Brain microvascular endothelial cell (primary cell): ENCODE results near the gene OPRM1.
"Not testable (repeated sequence)": the region's sequence is repeated elsewhere in the genome, so short reads cannot be mapped to it uniquely, and the experiment has no call there.

ENCODE experiments used
- DNase-seq: peaks from one replicate; pipeline ENCODE4 v3.0.0-alpha.2; 2020
- H3K27ac ChIP-seq: fragments of 250-450 bp; sonication (Bioruptor Pico); 2 replicates; pipeline ENCODE4 v1.5.1; 2020; ENCODE audit warnings: mild to moderate bottlenecking, moderate library complexity
- H3K27me3 ChIP-seq: fragments of 250-450 bp; sonication (Bioruptor Pico); replicated peaks from 2 replicates; pipeline ENCODE4 v1.5.1; 2020; ENCODE audit warnings: mild to moderate bottlenecking
- H3K36me3 ChIP-seq: fragments of 250-450 bp; sonication (Bioruptor Pico); replicated peaks from 2 replicates; pipeline ENCODE4 v1.5.1; 2020; ENCODE audit warnings: mild to moderate bottlenecking
- H3K4me3 ChIP-seq: 2 replicates; pipeline ENCODE4 v1.5.1; 2011; ENCODE audit warnings: low read depth, mild to moderate bottlenecking, control low read depth, low read length, moderate library complexity
- CTCF ChIP-seq: IDR thresholded peaks from 2 replicates; pipeline ENCODE4 v1.5.1; 2011; ENCODE audit warnings: low read depth, mild to moderate bottlenecking, moderate library complexity, low read length, control low read depth, inconsistent platforms; ENCODE audit errors: missing control alignments
- in situ Hi-C: cut with HindIII; loops from 2 replicates; pipeline ENCODE4 v1.10.0; 2017; ENCODE audit warnings: low sequenced_read_pairs, low pct_ligation_motif_present

Gene OPRM1

DNA sequence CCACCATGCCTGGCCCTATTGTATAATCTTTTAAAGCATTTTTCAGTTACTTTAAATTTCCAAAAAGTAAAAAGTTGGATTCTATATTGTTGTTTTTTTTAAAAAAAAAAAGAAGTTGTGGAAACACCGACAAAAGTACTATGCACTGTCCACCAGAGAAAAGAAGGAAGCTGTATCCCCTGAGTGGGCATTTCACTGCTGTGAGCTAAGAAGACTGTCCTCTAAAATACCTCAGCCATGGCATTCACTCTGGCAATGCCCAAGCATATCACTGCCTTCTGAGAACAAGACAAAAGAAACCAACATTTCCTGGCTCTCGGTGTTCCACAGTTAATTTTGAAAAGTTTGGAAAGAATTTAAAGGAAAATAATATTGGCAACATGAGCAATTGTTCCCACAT lies 199.8 kb downstream of the OPRM1 start:
- no peak overlapping the region for H3K4me3 ChIP-seq
- in situ Hi-C loops = no loop called here
- H3K27ac ChIP-seq = no peak overlapping the region
- H3K27me3 ChIP-seq = no peaks in the 10 kb centered on the region
- no peak for TF ChIP-seq CTCF
- no peaks in the 10 kb centered on the region for H3K36me3 ChIP-seq
- no peak for DNase-seq

- Histone ChIP-seq H3K4me3 (no peak overlapping the region), H3K27ac (no peak overlapping the region), H3K27me3 (no peaks in the 10 kb centered on the region), H3K36me3 (no peaks in the 10 kb centered on the region)
- in situ Hi-C loops = no loop called here
- no peak for DNase-seq
- TF ChIP-seq CTCF = no peak
Observed at GRCh38 chr6:154239392-154239791, 200.4 kb downstream of the OPRM1 start.

- in situ Hi-C loops, H3K27me3 ChIP-seq, H3K4me3 ChIP-seq, H3K27ac ChIP-seq, H3K36me3 ChIP-seq: not testable (repeated sequence)
- peak; percentile 14 for DNase-seq
Observed at GRCh38 chr6:154241061-154241460, 202.0 kb downstream of the OPRM1 start.

GRCh38 chr6:154241581-154241980 lies 202.5 kb downstream of the OPRM1 start:
- in situ Hi-C loops = no loop called here
- no peak overlapping the region for H3K27ac ChIP-seq
- H3K4me3 ChIP-seq = no peak overlapping the region
- DNase-seq = no peak
- H3K36me3 ChIP-seq = no peaks in the 10 kb centered on the region
- TF ChIP-seq CTCF = no peak
- no peaks in the 10 kb centered on the region for H3K27me3 ChIP-seq

GRCh38 chr6:154242617-154243357 lies 203.7 kb downstream of the OPRM1 start:
- no peaks in the 10 kb centered on the region for H3K36me3 ChIP-seq
- DNase-seq = no peak
- TF ChIP-seq CTCF = no peak
- H3K4me3 ChIP-seq = no peak overlapping the region
- no peaks in the 10 kb centered on the region for H3K27me3 ChIP-seq
- in situ Hi-C loops = no loop called here
- no peak overlapping the region for H3K27ac ChIP-seq

DNA sequence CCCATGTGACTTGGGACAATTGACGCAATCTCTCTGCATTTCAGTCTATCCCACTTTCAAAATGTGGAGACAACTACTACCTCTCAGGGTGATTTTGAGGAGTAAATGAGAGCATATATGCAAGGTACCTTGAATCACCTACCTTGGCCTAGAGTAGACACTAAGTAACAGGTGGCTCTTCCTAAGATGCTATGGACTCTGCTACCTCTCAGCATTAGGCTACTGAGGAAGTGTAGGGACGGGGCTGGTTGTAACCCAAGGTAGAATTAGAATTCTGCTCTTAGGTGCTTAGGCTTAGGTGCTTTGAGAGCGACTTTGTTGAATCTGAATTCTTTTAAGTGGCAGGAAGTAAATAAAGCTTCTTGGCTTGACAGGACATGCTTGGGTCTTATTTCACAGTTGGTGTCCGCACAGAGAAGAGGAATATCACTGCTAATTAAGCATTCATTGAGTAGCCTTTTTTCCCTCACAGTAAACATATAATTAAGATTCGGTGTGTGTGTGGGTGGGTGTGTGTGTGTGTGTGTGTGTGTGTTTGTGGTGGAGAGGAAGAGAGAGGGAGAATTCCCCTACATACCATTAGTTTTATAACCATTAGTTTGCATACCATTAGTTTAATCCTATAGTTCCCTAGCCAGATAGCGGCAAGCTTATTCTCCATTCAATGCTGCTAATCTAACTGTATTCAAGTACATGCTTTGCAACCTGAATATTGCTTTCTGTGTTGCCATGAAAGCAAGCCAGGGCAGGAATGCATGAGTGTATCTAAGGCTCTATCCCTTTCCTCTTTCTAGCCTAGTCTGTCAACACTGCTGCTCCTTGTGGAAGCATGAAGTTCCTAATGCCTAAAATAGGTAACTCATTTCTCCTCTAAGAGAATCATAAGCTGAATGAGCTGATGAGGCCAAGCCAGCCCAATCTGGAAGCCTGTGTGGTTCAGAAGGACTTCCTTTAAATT lies 205.0 kb downstream of the OPRM1 start:
- in situ Hi-C loops = no loop called here
- Histone ChIP-seq H3K27ac (no peak overlapping the region), H3K36me3 (no peaks in the 10 kb centered on the region), H3K4me3 (no peak overlapping the region), H3K27me3 (no peaks in the 10 kb centered on the region)
- no peak for DNase-seq
- TF ChIP-seq CTCF = no peak
